Nephron progenitor cell (in vitro differentiated cells): ENCODE measurements around the gene TBC1D24.

Experiments used
- DNase-seq: peaks from one replicate; pipeline ENCODE4 v3.0.0; 2021
- H3K27ac Mint-ChIP-seq: 2 replicates; pipeline ENCODE4 v1.8.0; 2021; ENCODE audit warnings: mild to moderate bottlenecking, moderate library complexity, mixed read lengths
- H3K27me3 Mint-ChIP-seq: 2 replicates; pipeline ENCODE4 v1.8.0; 2021; ENCODE audit warnings: mild to moderate bottlenecking, low read depth, mixed read lengths; ENCODE audit not compliant: poor library complexity
- H3K36me3 Mint-ChIP-seq: 2 replicates; pipeline ENCODE4 v1.8.0; 2021; ENCODE audit warnings: low read depth, mixed read lengths
- H3K4me1 Mint-ChIP-seq: 2 replicates; pipeline ENCODE4 v1.8.0; 2021; ENCODE audit warnings: mixed read lengths
- H3K4me3 Mint-ChIP-seq: 2 replicates; pipeline ENCODE4 v1.8.0; 2021; ENCODE audit warnings: mild to moderate bottlenecking, moderate library complexity, mixed read lengths
- H3K9me3 Mint-ChIP-seq: 2 replicates; pipeline ENCODE4 v1.8.0; 2021; ENCODE audit warnings: mild to moderate bottlenecking, moderate library complexity, mixed read lengths
- TF ChIP-seq, protein P1 (sequence below): fragments of 200-600 bp; sonication (generic); IDR thresholded peaks from 2 replicates; pipeline ENCODE4 v1.5.0; 2021; ENCODE audit warnings: antibody characterized with exemption

TBC1D24 gene

DNA sequence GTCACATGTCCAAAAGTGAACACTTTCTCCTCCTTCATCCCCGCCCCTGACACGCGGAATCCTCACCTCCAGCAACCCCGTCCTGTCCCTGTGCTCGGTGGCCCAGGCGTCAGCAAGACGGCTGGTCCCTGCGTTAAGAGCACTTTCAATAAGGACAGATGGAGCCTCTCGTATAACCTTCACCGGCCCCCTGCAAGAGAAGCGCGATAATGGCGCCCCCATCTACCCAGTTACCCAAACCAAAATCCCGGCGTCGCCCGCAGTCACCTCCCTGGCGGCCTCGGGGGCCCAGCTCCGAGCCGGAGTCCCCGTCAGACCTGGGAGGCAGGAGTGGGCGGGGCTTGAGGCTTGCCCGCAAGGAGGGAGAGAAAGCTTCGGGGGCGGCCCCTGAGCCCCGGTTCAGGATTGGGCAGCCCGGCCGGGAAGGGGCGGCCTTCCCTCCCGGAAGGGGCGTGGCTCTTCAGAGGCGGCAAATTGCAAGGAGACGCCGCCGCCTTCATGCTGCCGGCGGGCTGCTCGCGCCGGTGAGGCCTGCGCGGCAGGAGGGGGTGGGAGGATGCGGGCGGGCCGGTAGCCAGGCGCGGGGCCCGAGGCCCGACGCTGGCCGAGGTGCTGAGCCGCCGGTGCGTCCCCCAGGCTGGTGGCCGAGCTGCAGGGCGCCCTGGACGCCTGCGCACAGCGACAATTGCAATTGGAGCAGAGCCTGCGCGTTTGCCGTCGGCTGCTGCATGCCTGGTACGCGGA is 15.1 kb upstream of the TBC1D24 start, which contains the start of gene TEDC2:
TEDC2 (plus strand) TSS at position 463 of the 744 bp plus-strand sequence; CDS start at position 499, 36 bp downstream.
- Mint-ChIP-seq H3K9me3 (no peaks in the 10 kb centered on the region), H3K4me3 (peak within 1 kb of the TSS; percentile 88), H3K4me1 (peaks cover 16% of the 10 kb centered on the region), H3K36me3 (peaks cover 18% of the 10 kb centered on the region), H3K27ac (peak within 1 kb of the TSS; percentile 51), H3K27me3 (peaks cover 2% of the 10 kb centered on the region)
- TF ChIP-seq, protein P1, sequence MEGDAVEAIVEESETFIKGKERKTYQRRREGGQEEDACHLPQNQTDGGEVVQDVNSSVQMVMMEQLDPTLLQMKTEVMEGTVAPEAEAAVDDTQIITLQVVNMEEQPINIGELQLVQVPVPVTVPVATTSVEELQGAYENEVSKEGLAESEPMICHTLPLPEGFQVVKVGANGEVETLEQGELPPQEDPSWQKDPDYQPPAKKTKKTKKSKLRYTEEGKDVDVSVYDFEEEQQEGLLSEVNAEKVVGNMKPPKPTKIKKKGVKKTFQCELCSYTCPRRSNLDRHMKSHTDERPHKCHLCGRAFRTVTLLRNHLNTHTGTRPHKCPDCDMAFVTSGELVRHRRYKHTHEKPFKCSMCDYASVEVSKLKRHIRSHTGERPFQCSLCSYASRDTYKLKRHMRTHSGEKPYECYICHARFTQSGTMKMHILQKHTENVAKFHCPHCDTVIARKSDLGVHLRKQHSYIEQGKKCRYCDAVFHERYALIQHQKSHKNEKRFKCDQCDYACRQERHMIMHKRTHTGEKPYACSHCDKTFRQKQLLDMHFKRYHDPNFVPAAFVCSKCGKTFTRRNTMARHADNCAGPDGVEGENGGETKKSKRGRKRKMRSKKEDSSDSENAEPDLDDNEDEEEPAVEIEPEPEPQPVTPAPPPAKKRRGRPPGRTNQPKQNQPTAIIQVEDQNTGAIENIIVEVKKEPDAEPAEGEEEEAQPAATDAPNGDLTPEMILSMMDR: no peak
- DNase-seq: peak; percentile 99

DNA sequence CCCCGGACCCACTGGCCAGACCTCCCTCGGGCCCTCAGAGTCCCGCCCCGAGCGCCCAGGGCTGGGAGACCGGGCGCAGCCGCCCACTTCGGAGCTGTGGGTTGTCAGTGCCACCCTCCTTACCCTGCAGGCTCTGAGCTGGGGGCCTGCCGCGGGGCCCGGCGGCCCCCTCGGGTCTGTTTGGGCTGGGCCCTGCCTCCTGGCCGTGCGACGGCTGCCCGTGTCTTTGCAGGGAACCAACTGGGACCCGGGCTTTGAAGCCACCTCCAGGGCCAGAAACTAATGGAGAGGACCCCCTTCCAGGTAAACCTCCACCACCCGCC is 14.6 kb upstream of the TBC1D24 start:
- Mint-ChIP-seq H3K4me3 (peak overlapping the region; percentile 88), H3K36me3 (peaks cover 18% of the 10 kb centered on the region), H3K27ac (no peak overlapping the region), H3K27me3 (no peaks in the 10 kb centered on the region), H3K4me1 (peaks cover 16% of the 10 kb centered on the region), H3K9me3 (no peaks in the 10 kb centered on the region)
- no peak for DNase-seq
- TF ChIP-seq, protein P1: no peak

DNA sequence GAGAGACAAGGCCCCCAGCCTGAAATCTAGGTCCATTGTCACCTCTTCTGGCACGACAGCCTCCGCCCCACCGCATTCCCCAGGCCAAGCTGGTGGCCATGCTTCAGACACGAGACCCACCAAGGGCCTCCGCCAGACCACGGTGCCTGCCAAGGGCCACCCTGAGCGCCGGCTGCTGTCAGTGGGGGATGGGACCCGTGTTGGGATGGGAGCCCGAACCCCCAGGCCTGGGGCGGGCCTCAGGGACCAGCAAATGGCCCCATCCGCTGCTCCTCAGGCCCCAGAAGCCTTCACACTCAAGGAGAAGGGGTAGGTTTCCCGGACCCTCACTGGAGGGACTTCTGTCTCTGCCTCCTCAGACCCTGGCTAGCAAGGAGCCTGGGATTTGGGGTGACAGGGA is 14.0 kb upstream of the TBC1D24 start:
- DNase-seq: no peak
- peaks cover 18% of the 10 kb centered on the region for H3K36me3 Mint-ChIP-seq
- H3K27ac Mint-ChIP-seq: peak overlapping the region; percentile 51
- no peaks in the 10 kb centered on the region for H3K9me3 Mint-ChIP-seq
- H3K27me3 Mint-ChIP-seq: no peaks in the 10 kb centered on the region
- H3K4me3 Mint-ChIP-seq: peak overlapping the region; percentile 78
- H3K4me1 Mint-ChIP-seq: peaks cover 16% of the 10 kb centered on the region
- TF ChIP-seq, protein P1: no peak

DNA sequence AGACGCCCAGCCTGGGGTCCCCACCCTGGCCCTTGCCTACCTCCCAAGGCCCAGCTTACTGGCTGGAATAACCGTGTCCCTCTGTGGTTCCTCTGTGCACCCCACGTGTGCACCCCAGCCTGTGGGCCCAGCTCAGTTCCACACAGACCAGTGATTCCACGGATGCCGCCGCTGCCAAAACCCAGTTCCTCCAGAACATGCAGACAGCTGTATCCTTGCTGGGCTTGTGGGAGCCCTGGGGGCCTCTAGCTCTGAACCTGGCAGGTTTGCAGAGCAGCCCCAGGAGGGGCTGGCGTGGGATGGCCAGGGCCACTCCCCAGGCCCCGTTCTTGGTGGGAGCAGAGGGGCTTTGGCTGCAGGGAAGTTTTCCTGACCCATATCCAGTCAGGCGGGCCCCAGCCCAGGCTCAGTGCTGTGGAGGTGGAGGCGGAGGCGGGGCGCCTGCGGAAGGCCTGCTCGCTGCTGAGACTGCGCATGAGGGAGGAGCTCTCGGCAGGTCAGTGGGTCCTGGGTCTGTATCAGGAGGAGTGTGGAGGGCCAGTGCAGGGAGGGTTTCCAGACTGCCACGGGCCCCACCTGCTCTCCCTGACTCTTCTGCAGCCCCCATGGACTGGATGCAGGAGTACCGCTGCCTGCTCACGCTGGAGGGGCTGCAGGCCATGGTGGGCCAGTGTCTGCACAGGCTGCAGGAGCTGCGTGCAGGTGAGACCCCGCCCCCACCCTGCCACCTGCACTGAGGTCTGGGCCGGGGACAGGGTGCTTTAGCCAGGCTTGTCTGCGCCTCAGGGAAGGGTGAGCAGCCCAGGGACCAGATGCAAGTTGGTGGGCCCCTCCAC is 12.7 kb upstream of the TBC1D24 start:
- peak overlapping the region; percentile 55 for H3K4me3 Mint-ChIP-seq
- no peaks in the 10 kb centered on the region for H3K9me3 Mint-ChIP-seq
- DNase-seq: no peak
- H3K27me3 Mint-ChIP-seq: no peaks in the 10 kb centered on the region
- TF ChIP-seq, protein P1: no peak
- H3K27ac Mint-ChIP-seq: no peak overlapping the region
- peaks cover 10% of the 10 kb centered on the region for H3K36me3 Mint-ChIP-seq
- H3K4me1 Mint-ChIP-seq: peaks cover 16% of the 10 kb centered on the region

DNA sequence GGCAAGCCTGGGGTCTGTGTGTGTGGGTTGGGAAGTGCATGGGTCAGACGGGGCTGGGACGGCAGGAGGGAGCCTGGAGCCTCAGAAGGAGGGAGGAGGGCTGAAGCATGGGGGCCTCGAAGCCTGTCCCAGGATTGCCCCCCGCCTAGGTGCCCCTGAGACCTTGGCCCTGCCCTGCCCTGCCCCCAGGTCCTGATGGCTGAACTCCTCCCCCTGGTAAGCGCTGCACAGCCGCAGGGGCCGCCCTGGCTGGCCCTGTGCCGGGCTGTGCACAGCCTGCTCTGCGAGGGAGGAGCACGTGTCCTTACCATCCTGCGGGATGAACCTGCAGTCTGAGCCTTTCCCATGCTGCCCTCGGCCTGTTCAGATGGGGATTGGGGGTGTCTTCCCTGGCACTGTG is 10.6 kb upstream of the TBC1D24 start:
- Mint-ChIP-seq H3K27me3 (no peaks in the 10 kb centered on the region), H3K4me3 (no peak overlapping the region), H3K36me3 (peaks cover 5% of the 10 kb centered on the region), H3K9me3 (no peaks in the 10 kb centered on the region), H3K27ac (no peak overlapping the region), H3K4me1 (peaks cover 15% of the 10 kb centered on the region)
- no peak for DNase-seq
- TF ChIP-seq, protein P1: no peak
